Fibroblast of peridontal ligament (primary cell): ENCODE measurements around the gene ZNF222.

Experiments used
- DNase-seq: peaks from one replicate; pipeline ENCODE4 v3.0.0-alpha.2; 2010; ENCODE audit errors: extremely low read depth

Gene ZNF222

DNA sequence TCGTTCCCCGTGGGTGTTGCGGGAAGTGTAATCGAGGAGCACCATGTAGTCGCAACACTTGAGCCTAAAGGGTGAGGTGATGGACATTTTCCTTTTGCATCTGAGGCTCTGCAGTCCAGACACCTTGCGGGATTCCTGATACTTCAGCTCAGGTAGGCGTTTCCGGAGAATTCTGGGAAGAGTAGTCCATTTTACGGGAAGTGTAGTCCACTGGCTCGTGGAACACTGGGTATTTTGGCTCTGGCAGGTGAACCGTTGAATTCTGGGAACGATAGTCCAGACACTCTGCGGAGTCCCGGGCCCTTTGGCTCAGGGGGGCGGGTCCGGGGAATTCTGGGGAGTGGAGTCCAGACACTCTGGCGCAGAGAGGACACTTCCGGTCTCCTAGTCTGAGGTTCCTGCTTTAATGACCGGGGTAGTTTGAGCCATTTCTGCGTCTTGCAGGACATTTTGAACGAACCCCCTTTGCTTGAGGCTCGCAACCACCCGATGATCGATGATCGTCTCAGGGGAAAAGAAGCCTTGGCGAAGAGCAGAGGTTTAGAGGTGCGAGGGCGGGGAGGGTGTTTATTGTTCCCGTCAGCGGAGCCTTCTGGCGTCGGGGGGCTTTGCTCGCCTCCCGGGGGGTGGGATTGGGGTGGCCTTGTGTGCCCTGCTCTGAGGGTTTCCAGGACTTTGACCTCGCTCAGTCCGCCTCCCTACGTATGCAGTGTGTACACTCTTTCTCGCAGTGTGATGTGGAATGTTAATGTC is 26.6 kb downstream of the ZNF222 start, which contains the start of gene ZNF223:
TSS of gene ZNF223 (plus strand) at position 387 of the 753 bp plus-strand sequence. CDS start 3,141 bp downstream, outside the sequence.
- peak; percentile 92 for DNase-seq

DNA sequence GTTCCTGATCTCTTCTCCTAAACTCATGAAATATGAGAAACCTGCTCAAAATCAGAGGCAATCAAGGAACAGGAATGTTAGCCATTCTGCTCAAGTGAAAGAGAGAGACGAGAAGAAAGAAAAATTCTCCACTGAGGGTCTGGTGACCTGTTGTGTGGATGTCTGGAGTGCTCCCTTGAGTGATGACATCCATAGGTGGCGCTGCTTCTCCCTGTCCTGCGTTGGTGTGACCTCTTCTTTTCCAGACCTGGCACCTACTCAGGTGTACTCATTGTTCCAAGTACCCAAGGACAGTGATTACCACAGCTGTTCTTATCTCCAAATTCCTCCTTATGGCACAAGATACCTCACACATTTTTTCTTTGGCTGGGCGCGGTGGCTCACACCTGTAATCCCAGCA is 30.7 kb downstream of the ZNF222 start:
- DNase-seq: no peak

DNA sequence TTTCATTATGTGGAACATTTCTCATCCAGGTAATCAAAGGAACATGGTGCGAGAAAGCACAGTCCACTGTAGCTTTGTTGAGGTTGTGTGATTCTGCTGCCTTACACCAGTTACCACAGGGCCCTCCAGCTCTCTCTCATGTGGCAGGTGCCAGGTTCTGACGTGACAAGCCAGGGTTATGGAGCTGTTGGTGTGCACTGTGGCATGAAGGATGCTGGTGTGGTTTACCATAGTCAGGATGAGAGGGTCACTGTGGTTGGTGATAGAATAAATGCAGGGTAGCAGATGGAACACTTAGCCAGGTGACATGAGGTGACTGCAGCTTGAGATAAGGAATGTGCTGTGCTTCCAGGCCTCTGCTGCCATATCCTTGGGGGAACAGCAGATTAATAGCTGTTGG is 34.0 kb downstream of the ZNF222 start:
- DNase-seq: no peak

DNA sequence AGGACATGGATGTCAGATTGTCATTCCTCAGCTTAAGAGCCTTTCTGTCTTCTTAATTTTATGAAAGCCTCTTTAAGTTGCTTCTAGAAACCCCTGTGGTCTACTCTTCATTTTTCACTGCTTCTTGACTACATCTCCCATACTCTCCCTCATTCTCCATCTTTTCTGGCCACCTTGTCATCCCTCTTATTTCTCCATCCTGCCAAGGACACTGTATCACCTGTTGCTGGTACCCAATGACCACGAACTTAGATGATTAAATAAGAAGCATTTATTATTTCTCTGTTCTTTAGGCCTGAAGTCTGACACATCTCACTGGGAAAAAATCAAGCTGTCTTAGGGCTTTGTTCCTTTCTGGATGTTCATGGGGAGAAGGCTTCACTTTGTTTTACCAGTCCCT is 35.9 kb downstream of the ZNF222 start:
- no peak for DNase-seq

DNA sequence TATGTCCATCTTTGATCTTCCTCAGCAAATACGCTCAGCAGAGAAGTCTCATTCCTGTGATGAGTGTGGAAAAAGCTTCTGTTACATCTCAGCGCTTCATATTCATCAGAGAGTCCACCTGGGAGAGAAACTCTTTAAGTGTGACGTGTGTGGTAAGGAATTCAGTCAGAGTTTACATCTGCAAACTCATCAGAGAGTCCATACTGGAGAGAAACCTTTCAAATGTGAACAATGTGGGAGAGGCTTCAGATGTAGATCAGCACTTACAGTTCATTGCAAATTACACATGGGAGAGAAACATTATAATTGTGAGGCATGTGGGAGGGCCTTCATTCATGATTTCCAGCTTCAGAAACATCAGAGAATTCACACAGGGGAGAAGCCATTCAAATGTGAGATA is 41.1 kb downstream of the ZNF222 start:
- no peak for DNase-seq

DNA sequence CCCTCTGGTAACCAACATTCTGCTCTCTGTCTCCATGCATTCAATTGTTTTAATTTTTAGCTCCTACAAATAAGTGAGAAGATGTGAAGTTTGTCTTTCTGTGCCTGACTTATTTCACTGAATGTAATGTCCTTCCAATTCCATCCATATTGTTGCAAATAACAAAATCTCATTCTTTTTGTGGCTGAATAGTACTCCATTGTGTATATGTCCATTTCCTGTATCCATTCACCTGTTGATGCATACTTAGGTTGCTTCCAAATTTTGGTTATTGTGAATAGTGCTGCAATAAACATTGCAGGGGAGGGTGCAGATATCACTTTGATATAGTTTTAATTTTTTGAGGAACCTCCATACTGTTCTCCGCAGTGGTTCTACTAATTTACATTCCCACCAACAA is 44.2 kb downstream of the ZNF222 start:
- DNase-seq: no peak

DNA sequence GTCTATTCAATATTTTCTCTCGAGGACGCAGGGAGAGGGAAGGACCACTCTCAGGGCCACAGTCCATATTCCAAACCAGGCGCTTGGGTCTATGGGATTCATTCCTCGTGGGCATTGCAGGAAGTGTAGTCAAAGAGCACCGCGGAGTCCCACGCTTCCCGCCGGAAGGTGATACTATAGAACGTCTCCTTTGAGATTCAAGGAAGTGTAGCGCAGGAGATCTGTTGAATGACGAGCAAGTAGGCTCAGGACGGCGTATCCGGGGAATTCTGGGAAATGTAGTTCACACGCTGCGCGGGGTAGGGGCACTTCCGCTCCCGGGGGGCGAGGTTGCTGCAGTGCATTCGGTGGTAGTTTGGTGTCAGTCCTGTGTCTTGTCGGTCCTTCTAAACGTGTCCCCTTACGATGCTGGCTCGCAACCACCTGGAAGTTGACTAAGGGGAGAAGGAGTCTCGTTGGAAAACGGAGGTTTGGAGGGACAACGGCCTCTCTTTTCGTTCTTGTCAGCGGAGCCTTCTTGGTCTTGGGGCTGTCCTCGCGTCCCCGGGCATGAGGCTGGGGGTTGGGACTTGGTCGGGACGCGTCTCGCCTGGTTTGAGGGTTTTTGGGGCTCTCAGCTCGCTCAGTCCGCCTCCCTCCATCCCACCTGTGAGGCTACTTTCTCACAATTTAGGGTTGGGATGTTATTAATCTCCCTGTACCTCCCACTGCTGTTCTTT is 46.8 kb downstream of the ZNF222 start, which contains the start of gene ZNF284:
TSS of gene ZNF284 (plus strand) at position 336 of the 719 bp plus-strand sequence. CDS start 4,231 bp downstream, outside the sequence.
- DNase-seq: peak; percentile 87

DNA sequence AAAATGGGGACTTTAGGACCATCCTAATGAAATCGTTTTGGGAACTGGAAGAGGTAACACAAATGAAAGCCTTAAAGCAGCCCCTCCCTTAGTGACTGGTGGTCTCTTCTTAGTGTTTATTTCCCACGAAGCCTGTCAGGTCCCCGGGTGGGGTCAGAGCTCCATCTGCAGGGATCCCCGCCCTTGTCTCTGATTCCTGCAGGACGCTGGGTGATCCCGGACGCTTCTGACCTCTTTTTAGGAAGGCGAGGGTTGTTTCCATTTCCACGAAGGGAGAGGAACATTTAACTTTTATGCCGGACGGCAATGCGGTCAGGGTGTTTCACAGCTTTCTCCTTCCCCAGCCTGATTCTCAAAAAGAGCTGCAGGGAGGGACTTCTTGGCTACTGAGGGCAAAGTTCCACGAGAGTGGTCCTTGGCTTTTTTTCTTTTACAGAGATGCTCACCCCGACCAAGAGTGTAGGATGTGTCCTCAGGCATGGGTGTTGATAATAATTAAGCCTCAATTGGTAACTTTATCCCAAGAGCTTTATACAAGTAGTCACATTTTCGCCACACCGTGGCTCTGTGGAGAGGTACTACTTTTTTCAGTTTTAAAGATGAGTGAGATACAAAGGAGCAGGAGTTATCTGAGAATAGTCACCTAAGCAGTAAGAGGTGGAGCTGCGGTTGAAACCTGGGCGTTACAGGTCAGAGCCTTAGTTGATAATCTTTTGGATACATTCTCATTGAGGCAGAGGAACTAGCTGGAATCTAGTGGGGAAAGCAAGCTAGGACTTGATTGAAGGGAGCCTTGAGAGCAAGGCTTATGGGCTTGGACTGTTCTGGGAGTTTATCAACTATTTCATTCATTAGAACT is 47.6 kb downstream of the ZNF222 start:
- peak; percentile 10 for DNase-seq

DNA sequence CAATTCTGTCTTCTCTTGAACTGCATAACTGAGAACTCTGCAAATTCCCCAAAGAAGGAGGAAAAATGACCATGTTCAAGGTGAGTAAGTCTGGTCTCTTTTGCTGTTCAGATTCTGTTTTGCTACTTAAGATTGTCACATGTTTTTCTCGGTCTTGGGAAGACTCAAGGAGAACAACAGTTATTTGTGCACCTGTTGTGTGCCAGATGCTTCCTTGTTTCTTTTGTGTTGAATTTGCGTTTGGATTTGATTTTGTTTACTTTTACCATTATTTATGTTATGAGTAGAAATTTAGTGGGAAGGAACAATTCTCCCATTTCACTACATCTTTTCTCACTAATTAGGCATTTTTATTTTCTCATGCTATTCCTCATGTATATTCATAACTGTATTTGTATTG is 51.1 kb downstream of the ZNF222 start:
- no peak for DNase-seq
